ENCODE measurements around the gene CHRNB4. TPM values are rescaled to one million over a fixed set of nuclear protein-coding genes. Genes with fewer than 3 reads are reported as not detected.

Gene CHRNB4
- total RNA-seq, 4 donors from 2014 or later = not detected

DNA sequence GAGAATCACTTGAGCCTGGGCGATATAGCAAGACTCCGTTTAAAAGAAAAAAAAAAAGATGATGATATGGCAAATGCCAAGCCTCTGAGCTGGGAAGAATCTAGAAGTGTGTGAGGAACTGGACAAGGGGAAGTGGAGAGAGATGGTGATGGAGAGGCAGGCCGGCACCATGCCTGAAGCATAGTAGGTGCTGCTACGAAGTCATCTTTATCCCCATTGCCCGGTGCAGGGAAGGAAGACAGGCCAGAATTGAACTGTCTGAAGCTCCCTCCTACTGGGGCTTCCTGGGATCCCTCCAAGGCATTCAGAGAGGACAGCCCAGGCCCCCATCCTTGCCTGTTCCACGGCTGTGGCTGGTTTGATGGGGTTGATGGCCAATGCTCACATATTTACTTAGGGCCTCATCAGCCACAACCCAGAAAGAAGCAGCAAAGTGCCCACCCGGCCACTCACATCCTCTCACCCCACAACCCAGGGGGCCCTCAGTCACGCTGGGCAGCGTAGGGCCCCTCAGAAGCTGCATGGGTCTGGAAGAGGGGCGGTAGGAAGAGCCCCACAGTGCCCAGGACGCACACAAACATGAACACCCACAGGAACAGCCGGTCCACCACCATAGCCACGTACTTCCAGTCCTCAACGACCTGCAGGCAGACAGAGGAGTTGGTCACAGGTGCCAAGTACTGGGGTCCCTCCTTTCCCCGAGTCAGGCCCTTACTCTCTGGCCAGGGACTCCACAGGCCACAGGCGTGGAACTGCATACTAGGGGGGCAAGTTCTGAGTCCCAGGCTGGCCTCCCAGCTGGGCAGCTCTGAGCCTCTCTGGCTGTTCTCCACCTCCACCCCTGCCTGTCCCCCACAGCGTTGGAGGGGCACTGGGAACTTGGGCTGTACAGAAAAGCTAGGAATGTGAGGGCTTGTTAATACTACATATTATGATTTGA lies 16.1 kb downstream of the CHRNB4 start:
- WGBS, 2 donors = 77 to 81% methylated on average over 12 to 17 of the region's 17 CpGs
- TF ChIP-seq EP300 (IDR thresholded peaks at IDR 0.05) (no peak), POLR2A (IDR thresholded peaks at IDR 0.05) (no peak)
- TF ChIP-seq, protein P1, sequence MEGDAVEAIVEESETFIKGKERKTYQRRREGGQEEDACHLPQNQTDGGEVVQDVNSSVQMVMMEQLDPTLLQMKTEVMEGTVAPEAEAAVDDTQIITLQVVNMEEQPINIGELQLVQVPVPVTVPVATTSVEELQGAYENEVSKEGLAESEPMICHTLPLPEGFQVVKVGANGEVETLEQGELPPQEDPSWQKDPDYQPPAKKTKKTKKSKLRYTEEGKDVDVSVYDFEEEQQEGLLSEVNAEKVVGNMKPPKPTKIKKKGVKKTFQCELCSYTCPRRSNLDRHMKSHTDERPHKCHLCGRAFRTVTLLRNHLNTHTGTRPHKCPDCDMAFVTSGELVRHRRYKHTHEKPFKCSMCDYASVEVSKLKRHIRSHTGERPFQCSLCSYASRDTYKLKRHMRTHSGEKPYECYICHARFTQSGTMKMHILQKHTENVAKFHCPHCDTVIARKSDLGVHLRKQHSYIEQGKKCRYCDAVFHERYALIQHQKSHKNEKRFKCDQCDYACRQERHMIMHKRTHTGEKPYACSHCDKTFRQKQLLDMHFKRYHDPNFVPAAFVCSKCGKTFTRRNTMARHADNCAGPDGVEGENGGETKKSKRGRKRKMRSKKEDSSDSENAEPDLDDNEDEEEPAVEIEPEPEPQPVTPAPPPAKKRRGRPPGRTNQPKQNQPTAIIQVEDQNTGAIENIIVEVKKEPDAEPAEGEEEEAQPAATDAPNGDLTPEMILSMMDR (IDR thresholded peaks at IDR 0.05) = no peak
- Histone ChIP-seq H3K27me3 (peaks cover 0 to 61% of the 10 kb centered on the region in 2 donors), H3K9me3 (no peaks in the 10 kb centered on the region), H3K4me3 (no peak overlapping the region), H3K4me1 (peaks cover 0 to 13% (median 9%) of the 10 kb centered on the region in 4 donors), H3K27ac (no peak overlapping the region), H3K36me3 (no peaks in the 10 kb centered on the region)
- DNase-seq (ENCODE audit: low spot score in 2 of 2) = no peak

DNA sequence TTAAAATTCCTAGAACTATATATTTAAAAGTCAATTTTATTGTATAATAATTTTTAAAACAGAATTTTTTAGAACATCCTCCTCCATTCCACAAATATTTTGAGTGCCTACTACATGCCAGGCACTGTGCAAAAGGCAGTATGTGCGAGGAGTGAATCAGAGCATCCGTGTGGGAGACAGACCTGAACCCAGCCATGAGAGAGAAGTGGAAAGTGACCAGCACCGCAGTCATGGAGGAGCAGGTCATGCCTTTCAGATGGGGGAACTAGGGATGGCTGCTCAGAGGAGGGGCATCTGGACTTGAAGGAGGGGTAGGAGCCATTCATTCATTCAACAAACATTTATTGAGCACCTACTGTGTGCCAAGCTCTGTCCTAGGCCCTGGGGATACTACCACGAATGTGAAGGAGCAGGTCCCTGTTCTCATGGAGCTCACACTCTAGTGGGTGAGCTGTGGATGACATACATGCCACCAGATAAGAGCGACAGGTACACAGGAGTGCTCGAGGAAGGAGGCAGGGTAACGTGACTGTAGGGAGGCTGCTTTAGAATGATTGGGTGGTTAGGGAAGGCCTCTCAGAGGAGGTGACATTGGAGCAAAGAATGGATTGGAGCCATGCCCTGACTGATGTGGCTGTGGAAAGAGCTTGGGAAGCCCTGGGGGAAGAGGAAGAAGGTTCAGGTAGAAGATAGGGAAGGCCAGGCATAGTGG lies 17.1 kb downstream of the CHRNB4 start:
- TF ChIP-seq, protein P1 (IDR thresholded peaks at IDR 0.05) = no peak
- TF ChIP-seq EP300 (IDR thresholded peaks at IDR 0.05) = no peak
- WGBS, 2 donors = 84 to 86% methylated on average over 7 of the region's 7 CpGs
- H3K27me3 ChIP-seq = peaks cover 0 to 71% of the 10 kb centered on the region in 2 donors

DNA sequence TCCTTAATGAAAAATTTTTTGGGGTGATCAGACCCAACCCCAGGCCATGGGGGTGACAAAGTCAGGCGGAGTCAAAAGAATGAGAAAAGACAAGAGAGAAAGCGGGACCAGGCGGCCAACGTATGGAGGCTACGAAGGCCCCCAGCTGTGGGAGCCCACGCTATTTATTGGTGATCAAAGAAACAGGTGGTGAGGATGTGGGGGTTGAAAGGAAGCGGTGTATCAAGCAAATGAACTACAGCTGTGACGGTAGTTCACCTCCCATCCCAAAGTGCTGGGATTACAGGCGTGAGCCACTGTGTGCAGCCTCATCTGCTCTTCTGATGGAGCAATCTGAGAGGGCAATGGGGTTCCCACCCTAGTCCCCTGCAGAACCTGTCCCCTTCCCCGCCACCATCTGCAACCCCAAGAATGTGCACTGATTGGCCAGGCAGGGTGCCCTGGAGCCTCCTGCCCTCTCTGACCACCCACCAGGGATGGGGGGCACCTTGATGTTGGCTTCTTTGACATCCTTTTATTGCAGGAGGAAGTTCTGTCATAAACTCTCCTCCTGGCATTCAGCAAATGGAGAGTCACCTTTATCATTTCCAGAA lies 19.1 kb downstream of the CHRNB4 start:
- Histone ChIP-seq H3K4me3 (no peak overlapping the region), H3K4me1 (peaks cover 0 to 22% (median 11%) of the 10 kb centered on the region in 4 donors), H3K36me3 (no peaks in the 10 kb centered on the region), H3K9me3 (no peaks in the 10 kb centered on the region), H3K27me3 (peaks cover 0 to 61% of the 10 kb centered on the region in 2 donors), H3K27ac (no peak overlapping the region)
- TF ChIP-seq, protein P1 (IDR thresholded peaks at IDR 0.05) = no peak
- TF ChIP-seq EP300 (IDR thresholded peaks at IDR 0.05) = no peak
- no peak for TF ChIP-seq POLR2A (IDR thresholded peaks at IDR 0.05)
- 66 to 67% methylated on average over 10 of the region's 10 CpGs for WGBS, 2 donors
- DNase-seq (ENCODE audit: low spot score in 2 of 2) = no peak

More for the DNA sequence above, 17.1 kb downstream of the CHRNB4 start:
- no peak for DNase-seq (ENCODE audit: low spot score in 2 of 2)
- Histone ChIP-seq H3K9me3 (no peaks in the 10 kb centered on the region), H3K4me1 (peaks cover 0 to 16% (median 11%) of the 10 kb centered on the region in 4 donors), H3K4me3 (no peak overlapping the region), H3K36me3 (no peaks in the 10 kb centered on the region), H3K27ac (no peak overlapping the region)

DNA sequence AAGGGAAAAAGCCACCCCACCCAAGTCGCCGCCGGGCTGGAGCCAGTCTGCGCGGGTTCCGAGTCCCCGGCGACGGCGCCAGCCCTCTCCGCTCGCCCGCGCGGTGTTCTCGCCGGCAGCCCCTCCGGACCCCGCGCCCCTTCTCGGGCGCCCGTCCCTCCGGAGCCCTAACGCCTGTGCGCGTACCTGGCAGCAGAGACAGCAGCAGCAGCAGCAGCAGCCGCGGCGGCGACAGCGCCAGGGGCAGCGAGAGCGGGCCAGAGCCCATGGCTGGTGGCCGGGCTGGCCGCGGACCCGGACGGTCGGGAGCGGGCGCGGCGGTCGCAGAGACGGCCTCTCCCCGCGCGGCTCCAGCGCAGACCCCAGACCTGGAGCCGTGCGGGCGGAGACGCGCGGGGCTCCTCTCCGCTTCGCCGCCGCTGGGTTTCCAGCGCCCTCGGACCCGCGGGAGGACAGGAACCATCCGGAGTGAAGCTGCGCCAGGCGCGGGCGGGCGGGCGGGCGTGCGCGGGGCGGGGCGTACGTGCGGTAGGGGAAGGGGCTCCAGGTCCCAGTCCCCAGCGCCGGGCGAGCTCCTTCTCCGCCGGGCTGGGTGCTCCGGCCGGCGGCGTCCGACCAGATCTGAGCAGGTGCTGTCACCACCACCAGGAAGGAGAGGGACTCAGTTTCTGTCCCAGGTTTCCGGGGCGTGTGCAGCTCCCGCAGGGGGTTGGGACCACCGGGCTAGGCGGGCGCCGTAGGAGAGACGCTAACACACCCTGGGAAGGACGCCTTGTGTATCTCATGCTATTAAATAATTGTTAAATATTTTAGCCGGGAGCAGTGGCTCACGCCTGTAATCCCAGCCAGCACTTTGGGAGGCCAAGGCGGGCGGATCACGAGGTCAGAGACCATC lies 20.2 kb downstream of the CHRNB4 start, which contains the start of gene CHRNA3:
Gene CHRNA3, minus strand, starts transcription at position 470 of the 895 bp plus-strand sequence. Its CDS starts 202 bp downstream, at position 268.
- Histone ChIP-seq H3K4me1 (peaks cover 0 to 22% (median 11%) of the 10 kb centered on the region in 4 donors), H3K36me3 (no peaks in the 10 kb centered on the region), H3K27me3 (peaks cover 0 to 57% of the 10 kb centered on the region in 2 donors), H3K27ac (no peak within 1 kb of the TSS), H3K4me3 (peak within 1 kb of the TSS in 2 of 4 donors; percentile 3 to 28), H3K9me3 (no peaks in the 10 kb centered on the region)
- no peak for TF ChIP-seq EP300 (IDR thresholded peaks at IDR 0.05)
- TF ChIP-seq, protein P1 (IDR thresholded peaks at IDR 0.05) = no peak
- no peak for TF ChIP-seq POLR2A (IDR thresholded peaks at IDR 0.05)
- DNase-seq (ENCODE audit: low spot score in 2 of 2) = no peak
- 3 to 5% methylated on average over 21 to 56 of the region's 102 CpGs for WGBS, 2 donors
